NCI-H2029 (cell line): ENCODE results near the gene NISCH.
"Not testable (repeated sequence)": the region's sequence is repeated elsewhere in the genome, so short reads cannot be mapped to it uniquely, and the experiment has no call there.

Experiments used
- DNase-seq: peaks from one replicate; lab custom pipeline; 2025; lab: John Stamatoyannopoulos, UW

The NISCH gene

GRCh38 chr3:52514576-52514975 lies 59.2 kb downstream of the NISCH start:
- no peak for DNase-seq

- no peak for DNase-seq
These were observed 59.8 kb downstream of the NISCH start for GRCh38 chr3:52515192-52515591.

GRCh38 chr3:52516509-52517195 lies 61.2 kb downstream of the NISCH start:
- no peak for DNase-seq

- no peak for DNase-seq
These were observed 62.7 kb downstream of the NISCH start for GRCh38 chr3:52517796-52518722.

GRCh38 chr3:52518723-52519444 lies 63.5 kb downstream of the NISCH start:
- no peak for DNase-seq

GRCh38 chr3:52519445-52520140 lies 64.2 kb downstream of the NISCH start:
- no peak for DNase-seq

GRCh38 chr3:52520141-52520667 lies 64.8 kb downstream of the NISCH start:
- no peak for DNase-seq

- DNase-seq: no peak
These were observed 65.5 kb downstream of the NISCH start for GRCh38 chr3:52520716-52521487.

GRCh38 chr3:52521488-52521824 lies 66.1 kb downstream of the NISCH start:
- no peak for DNase-seq

GRCh38 chr3:52521881-52522650 lies 66.7 kb downstream of the NISCH start:
- no peak for DNase-seq

- no peak for DNase-seq
These were observed 67.3 kb downstream of the NISCH start for GRCh38 chr3:52522651-52523251.

GRCh38 chr3:52523386-52524257 lies 68.2 kb downstream of the NISCH start:
- DNase-seq: no peak

GRCh38 chr3:52524258-52524751 lies 68.9 kb downstream of the NISCH start:
- DNase-seq: no peak

- no peak for DNase-seq
These were observed 69.6 kb downstream of the NISCH start for GRCh38 chr3:52524752-52525679.

- DNase-seq: no peak
These were observed 70.5 kb downstream of the NISCH start for GRCh38 chr3:52525680-52526561.

- DNase-seq: not testable (repeated sequence)
These were observed 71.3 kb downstream of the NISCH start for GRCh38 chr3:52526671-52527038.
